IMR-90 (cell line): Measurements from ENCODE around the gene POLR2J2. TPM values are rescaled to one million over a fixed set of nuclear protein-coding genes. Genes with fewer than 3 reads are reported as not detected.
"Not testable (repeated sequence)": the region's sequence is repeated elsewhere in the genome, so short reads cannot be mapped to it uniquely, and the experiment has no call there.

Experiments
- ATAC-seq: fragments of 200-7000 bp; cut with Tn5 transposase; 2 replicates; pipeline ENCODE4 v1.9.1; 2020; ENCODE audit warnings: low read depth, mild to moderate bottlenecking, moderate library complexity
- BruUV-seq: library from RNA; stranded (reverse); fragments of 400-500 nt; replicated peaks from 2 replicates; lab custom pipeline; 2021; lab: Mats Ljungman, UMichigan
- CTCF ChIA-PET: fragments of 300-600 bp; formaldehyde crosslinking; extraction: SDS; loops from one replicate; lab custom pipeline; 2021; ENCODE audit warnings: antibody characterized with exemption; lab: Yijun Ruan, JAX
- POLR2A ChIA-PET: fragments of 300-600 bp; sonication (Branson Sonifier 250); formaldehyde crosslinking; loops from one replicate; lab custom pipeline; 2022; ENCODE audit warnings: antibody characterized with exemption; ENCODE audit not compliant: unreplicated experiment; lab: Charles Lee
- DNase-seq: peaks from one replicate; pipeline ENCODE4 v3.0.0; 2013
- H2AFZ ChIP-seq: replicated peaks from 2 replicates; pipeline ENCODE3; 2013; ENCODE audit warnings: low read length, mild to moderate bottlenecking; ENCODE audit not compliant: poor library complexity
- H2AK5ac ChIP-seq: 2 replicates; pipeline ENCODE4 v1.6.1; 2013; ENCODE audit warnings: low read depth, low read length, inconsistent platforms
- H2AK9ac ChIP-seq: replicated peaks from 2 replicates; pipeline ENCODE3; 2013; ENCODE audit warnings: mild to moderate bottlenecking, low read depth, low read length, moderate library complexity; ENCODE audit not compliant: poor library complexity
- H2BK120ac ChIP-seq: 2 replicates; pipeline ENCODE4 v1.6.1; 2013; ENCODE audit warnings: low read depth, low read length, inconsistent platforms
- H2BK15ac ChIP-seq: 3 replicates; pipeline ENCODE4 v1.6.1; 2013; ENCODE audit warnings: low read depth, low read length, inconsistent platforms
- H2BK20ac ChIP-seq: 2 replicates; pipeline ENCODE4 v1.6.1; 2013; ENCODE audit warnings: low read depth, mild to moderate bottlenecking, inconsistent platforms, low read length, moderate library complexity
- H2BK5ac ChIP-seq: 2 replicates; pipeline ENCODE4 v1.6.1; 2013; ENCODE audit warnings: mild to moderate bottlenecking, low read depth, low read length, inconsistent platforms; ENCODE audit not compliant: poor library complexity, severe bottlenecking
- H3K14ac ChIP-seq: replicated peaks from 2 replicates; pipeline ENCODE4 v1.6.1; 2013; ENCODE audit warnings: low read depth, low read length, inconsistent platforms
- H3K18ac ChIP-seq: 2 replicates; pipeline ENCODE4 v1.6.1; 2013; ENCODE audit warnings: low read depth, low read length, control low read depth
- H3K23ac ChIP-seq: 2 replicates; pipeline ENCODE4 v1.6.1; 2013; ENCODE audit warnings: low read depth, low read length, inconsistent platforms
- H3K27ac ChIP-seq: 2 replicates; pipeline ENCODE4 v1.5.1; 2013; ENCODE audit warnings: mild to moderate bottlenecking, control low read depth, low read length; ENCODE audit not compliant: insufficient read depth
- H3K27me3 ChIP-seq: 2 replicates; pipeline ENCODE4 v1.6.1; 2013; ENCODE audit warnings: low read length; ENCODE audit not compliant: control insufficient read depth, insufficient read depth
- H3K36me3 ChIP-seq: 2 replicates; pipeline ENCODE4 v1.6.1; 2013; ENCODE audit warnings: low read length, mixed read lengths; ENCODE audit not compliant: control insufficient read depth, insufficient read depth
- H3K4ac ChIP-seq: 2 replicates; pipeline ENCODE4 v1.6.1; 2013; ENCODE audit warnings: low read depth, low read length, inconsistent platforms
- H3K4me1 ChIP-seq: 2 replicates; pipeline ENCODE4 v1.6.1; 2013; ENCODE audit warnings: low read length, mixed read lengths; ENCODE audit not compliant: control insufficient read depth, insufficient read depth
- H3K4me2 ChIP-seq: 2 replicates; pipeline ENCODE4 v1.6.1; 2013; ENCODE audit warnings: low read depth, mild to moderate bottlenecking, control low read depth, low read length, moderate library complexity
- H3K4me3 ChIP-seq: 2 replicates; pipeline ENCODE4 v1.5.1; 2013; ENCODE audit warnings: low read depth, mild to moderate bottlenecking, control low read depth, low read length, moderate library complexity; ENCODE audit not compliant: insufficient read depth
- H3K56ac ChIP-seq: 2 replicates; pipeline ENCODE4 v1.6.1; 2013; ENCODE audit warnings: low read length, inconsistent platforms; ENCODE audit not compliant: insufficient read depth; ENCODE audit errors: extremely low read depth
- H3K79me1 ChIP-seq, 2 experiments: 2 replicates each; pipeline ENCODE4 v1.6.1; 2013; ENCODE audit warnings: low read length in 2 of 2, inconsistent platforms in 1 of 2, low read depth in 1 of 2
- H3K9ac ChIP-seq: 2 replicates; pipeline ENCODE4 v1.6.1; 2013; ENCODE audit warnings: low read depth, low read length, control low read depth
- H3K9me1 ChIP-seq: 2 replicates; pipeline ENCODE4 v1.6.1; 2013; ENCODE audit warnings: low read length, inconsistent platforms; ENCODE audit not compliant: insufficient read depth
- H3K9me3 ChIP-seq: 2 replicates; pipeline ENCODE4 v1.6.1; 2013; ENCODE audit warnings: low read length; ENCODE audit not compliant: control insufficient read depth, insufficient read depth
- H4K20me1 ChIP-seq: 2 replicates; pipeline ENCODE4 v1.6.1; 2013; ENCODE audit warnings: low read length, inconsistent platforms; ENCODE audit not compliant: insufficient read depth
- H4K5ac ChIP-seq: 2 replicates; pipeline ENCODE4 v1.6.1; 2013; ENCODE audit warnings: mild to moderate bottlenecking, low read depth, low read length, control low read depth
- H4K8ac ChIP-seq, 2 experiments: 2 replicates each; pipeline ENCODE4 v1.6.1; 2013; ENCODE audit warnings: low read depth in 2 of 2, low read length in 2 of 2, control low read depth in 1 of 2, inconsistent platforms in 1 of 2
- H4K91ac ChIP-seq: 2 replicates; pipeline ENCODE4 v1.6.1; 2013; ENCODE audit warnings: low read depth, low read length, inconsistent platforms; ENCODE audit not compliant: insufficient read depth
- WGBS, 2 experiments: methylation state at CpG; one replicate each; pipeline versions ENCODE4 v1.1.5 to v1.1.7; 2013; ENCODE audit warnings: missing lambda C conversion rate in 2 of 2; ENCODE audit not compliant: insufficient read length in 1 of 2; ENCODE audit errors: extremely low coverage in 2 of 2; 5-methylcytosine and 5-hydroxymethylcytosine counted together
- dilution Hi-C: fragments of 300-500 bp; cut with HindIII; formaldehyde crosslinking; loops from one replicate; pipeline ENCODE4 v1.14.3; 2018; ENCODE audit warnings: low sequenced_read_pairs; ENCODE audit not compliant: unreplicated experiment
- in situ Hi-C: fragments of 300-500 bp; cut with MboI; formaldehyde crosslinking; loops from 3 replicates; pipeline ENCODE4 v1.14.3; 2019; ENCODE audit warnings: low sequenced_read_pairs, inconsistent platforms, mixed read lengths
- intact Hi-C: fragments of 100-400 bp; cut with micrococcal nuclease; formaldehyde crosslinking; loops from 2 replicates; pipeline ENCODE4 v1.10.0; 2022
- polyA plus RNA-seq, 3 experiments: library from polyadenylated mRNA; depleted of rRNA; stranded (reverse); fragments of >200 nt; gene quantifications; 2 replicates each; pipeline ENCODE4 v1.2.3, GENCODE V29; 2012; ENCODE audit warnings: low replicate concordance in 1 of 3
- total RNA-seq: library from RNA; depleted of rRNA; stranded (reverse); fragments of >200 nt; gene quantifications from 2 replicates; pipeline ENCODE4 v1.2.3, GENCODE V29; 2012

POLR2J2 gene
- total and polyA plus RNA-seq, 2 of the 4 experiments (the other 2 are of a cell fraction): 1.3 to 1.6 TPM

GRCh38 chr7:102675545-102675944, 4.1 kb upstream of the POLR2J2 start:
- H2BK5ac ChIP-seq, H2AK5ac ChIP-seq, H3K9me1 ChIP-seq, H3K4me2 ChIP-seq, dilution Hi-C loops, H2BK15ac ChIP-seq, H3K4me1 ChIP-seq, H3K18ac ChIP-seq, H3K36me3 ChIP-seq, BruUV-seq, H3K9ac ChIP-seq, H3K56ac ChIP-seq, H3K79me1 ChIP-seq, H3K4me3 ChIP-seq, H2BK20ac ChIP-seq, DNase-seq, CTCF ChIA-PET, H4K20me1 ChIP-seq, H2AFZ ChIP-seq, H4K8ac ChIP-seq, POLR2A ChIA-PET, H3K27me3 ChIP-seq, H3K27ac ChIP-seq, H3K23ac ChIP-seq, ATAC-seq, intact Hi-C loops, H3K9me3 ChIP-seq, H3K4ac ChIP-seq, H4K5ac ChIP-seq, H2BK120ac ChIP-seq, H4K91ac ChIP-seq, in situ Hi-C loops, H3K14ac ChIP-seq, H2AK9ac ChIP-seq: not testable (repeated sequence)
- WGBS, 2 experiments: no CpG with 5 or more reads among the region's 2 CpGs

GRCh38 chr7:102673447-102674067, 2.1 kb upstream of the POLR2J2 start:
- H3K9me3 ChIP-seq, H3K36me3 ChIP-seq, dilution Hi-C loops, H2BK20ac ChIP-seq, in situ Hi-C loops, BruUV-seq, H4K20me1 ChIP-seq, H3K4me3 ChIP-seq, H2AK5ac ChIP-seq, H2BK15ac ChIP-seq, intact Hi-C loops, H3K4me1 ChIP-seq, POLR2A ChIA-PET, H3K56ac ChIP-seq, H2AFZ ChIP-seq, H3K18ac ChIP-seq, H2BK5ac ChIP-seq, CTCF ChIA-PET, H3K79me1 ChIP-seq, H3K9ac ChIP-seq, H4K8ac ChIP-seq, H3K14ac ChIP-seq, H2AK9ac ChIP-seq, H4K5ac ChIP-seq, ATAC-seq, H3K27me3 ChIP-seq, H3K27ac ChIP-seq, H3K4ac ChIP-seq, H3K9me1 ChIP-seq, H3K4me2 ChIP-seq, H3K23ac ChIP-seq, DNase-seq, H2BK120ac ChIP-seq, H4K91ac ChIP-seq: not testable (repeated sequence)
- whole genome bisulfite sequencing, 2 experiments: no CpG with 5 or more reads among the region's 9 CpGs
